K562 (cell line): ENCODE measurements around the gene SNTG2. TPM values are rescaled to one million over a fixed set of nuclear protein-coding genes. Genes with fewer than 3 reads are reported as not detected.

ENCODE experiments used
- ATAC-seq: fragments of 200-7000 bp; cut with Tn5 transposase; 3 replicates; pipeline ENCODE4 v1.9.1; 2020; ENCODE audit warnings: moderate library complexity
- BruUV-seq: library from RNA; stranded (reverse); fragments of 400-500 nt; replicated peaks from 2 replicates; lab custom pipeline; 2021; lab: Mats Ljungman, UMichigan
- CTCF ChIA-PET: fragments of 300-600 bp; formaldehyde crosslinking; extraction: SDS; loops from one replicate; lab custom pipeline; 2021; ENCODE audit warnings: low intra/inter-chr PET ratio; lab: Yijun Ruan, JAX
- POLR2A ChIA-PET: fragments of 300-600, 350-650 bp; sonication (Branson Sonifier 250); formaldehyde crosslinking; extraction: SDS; loops from one replicate; lab custom pipeline; 2021; ENCODE audit warnings: antibody characterized with exemption, inconsistent platforms; lab: Yijun Ruan, JAX
- DNase-seq, 4 experiments: peaks; one replicate each; pipeline versions ENCODE4 v3.0.0 to v3.0.0-alpha.2; 2011 to 2018; ENCODE audit warnings: low spot score in 3 of 4, mixed read lengths in 3 of 4; ENCODE audit errors: extremely low read depth in 1 of 4
- FAIRE-seq: peaks from 2 replicates; lab custom pipeline; 2011; peaks lifted over from hg19 to GRCh38; lab: Jason Lieb, UNC
- H2AFZ ChIP-seq: 2 replicates; pipeline ENCODE4 v1.6.0; 2011; ENCODE audit warnings: low read depth, low read length, control low read depth, inconsistent platforms
- H3K27ac ChIP-seq: fragments of 200-600 bp; 3 replicates; pipeline ENCODE4 v1.8.0; 2011; ENCODE audit warnings: low read depth, mild to moderate bottlenecking, control low read depth, inconsistent platforms, low read length, moderate library complexity, mixed read lengths; ENCODE audit errors: extremely low read depth
- H3K27me3 ChIP-seq, 2 experiments: fragments of 300-600 bp in 1 of 2; 2 replicates in 1 of 2; 3 replicates in 1 of 2; pipeline versions ENCODE4 v1.6.0 to v1.8.0; 2011; ENCODE audit warnings: inconsistent platforms in 2 of 2, low read length in 2 of 2, mild to moderate bottlenecking in 1 of 2, mixed read lengths in 1 of 2, moderate library complexity in 1 of 2; ENCODE audit not compliant: control insufficient read depth in 2 of 2, insufficient read depth in 2 of 2
- H3K36me3 ChIP-seq: fragments of 300-600 bp; 3 replicates; pipeline ENCODE4 v1.8.0; 2011; ENCODE audit warnings: mild to moderate bottlenecking, low read length, inconsistent platforms; ENCODE audit not compliant: control insufficient read depth, insufficient read depth
- H3K4me1 ChIP-seq, 2 experiments: fragments of 200-600 bp in 1 of 2; replicated peaks in 1 of 2; 2 replicates in 1 of 2; 3 replicates in 1 of 2; pipeline versions ENCODE4 v1.5.1 to v1.8.0; 2011; ENCODE audit warnings: inconsistent platforms in 2 of 2, low read length in 2 of 2, mild to moderate bottlenecking in 1 of 2, mixed read lengths in 1 of 2, moderate library complexity in 1 of 2; ENCODE audit not compliant: control insufficient read depth in 2 of 2, insufficient read depth in 2 of 2
- H3K4me2 ChIP-seq: 2 replicates; pipeline ENCODE4 v1.6.1; 2011; ENCODE audit warnings: low read length, control low read depth, inconsistent platforms, mixed read lengths; ENCODE audit not compliant: insufficient read depth
- H3K4me3 ChIP-seq: fragments of 200-600 bp; sonication (generic), shearing (Covaris generic); 2 replicates; pipeline ENCODE4 v1.5.1; 2016; ENCODE audit warnings: control low read depth, inconsistent platforms
- H3K79me2 ChIP-seq: fragments of 200-600 bp; 3 replicates; pipeline ENCODE4 v1.8.0; 2011; ENCODE audit warnings: low read length, inconsistent platforms; ENCODE audit not compliant: control insufficient read depth, insufficient read depth
- H3K9ac ChIP-seq, 2 experiments: 2 replicates each; pipeline versions ENCODE4 v1.6.0 to v1.6.1; 2011; ENCODE audit warnings: low read depth in 2 of 2, low read length in 2 of 2, control low read depth in 1 of 2, inconsistent platforms in 1 of 2, mild to moderate bottlenecking in 1 of 2, mixed read lengths in 1 of 2; ENCODE audit not compliant: insufficient read depth in 1 of 2
- H3K9me1 ChIP-seq: one replicate; pipeline ENCODE4 v1.6.0; 2011; ENCODE audit warnings: inconsistent platforms, mild to moderate bottlenecking, low read length, moderate library complexity; ENCODE audit not compliant: control insufficient read depth, insufficient read depth
- H3K9me3 ChIP-seq: replicated peaks from 2 replicates; pipeline ENCODE4 v1.5.1; 2011; ENCODE audit warnings: low read depth, low read length, inconsistent platforms; ENCODE audit not compliant: control insufficient read depth, insufficient read depth
- H4K20me1 ChIP-seq: replicated peaks from 2 replicates; pipeline ENCODE4 v1.6.1; 2011; ENCODE audit warnings: low read length, inconsistent platforms, mixed read lengths; ENCODE audit not compliant: control insufficient read depth, insufficient read depth
- FIP1L1 ChIP-seq: fragments of 200-400 bp; formaldehyde crosslinking; IDR thresholded peaks from 2 replicates; pipeline ENCODE4 v1.6.1; 2018; ENCODE audit warnings: mild to moderate bottlenecking, low read depth, low read length; ENCODE audit not compliant: poor library complexity, severe bottlenecking
- PHB ChIP-seq: fragments of 250-450 bp; sonication (Bioruptor Pico); IDR thresholded peaks from 2 replicates; pipeline ENCODE4 v1.5.0; 2021
- POLR2H ChIP-seq: IDR thresholded peaks from 2 replicates; pipeline ENCODE4 v1.6.1; 2016; ENCODE audit warnings: missing genetic modification characterization, low read depth, mild to moderate bottlenecking, control low read depth, missing compliant biosample characterization, moderate library complexity
- SNIP1 ChIP-seq: fragments of 450-650 bp; IDR thresholded peaks from 2 replicates; pipeline ENCODE4 v1.7.1; 2017; ENCODE audit warnings: low read depth, mild to moderate bottlenecking
- SRSF9 ChIP-seq: fragments of 200-400 bp; formaldehyde crosslinking; IDR thresholded peaks from 2 replicates; pipeline ENCODE4 v1.6.1; 2017; ENCODE audit warnings: low read depth, low read length, borderline replicate concordance
- TFAM ChIP-seq: fragments of 250-450 bp; sonication (Bioruptor Pico); conservative IDR thresholded peaks from 2 replicates; pipeline ENCODE4 v1.5.0; 2021; ENCODE audit warnings: mild to moderate bottlenecking, moderate library complexity
- TSC22D4 ChIP-seq: fragments of 450-650 bp; IDR thresholded peaks from 2 replicates; pipeline ENCODE4 v1.6.1; 2016; ENCODE audit warnings: missing genetic modification characterization, missing biosample characterization, control low read depth
- ZNF431 ChIP-seq: sonication (generic); formaldehyde crosslinking; IDR thresholded peaks from 2 replicates; pipeline ENCODE4 v1.8.0; 2022; ENCODE audit warnings: mild to moderate bottlenecking, missing genetic modification reagents
- ZNF695 ChIP-seq: fragments of 450-650 bp; formaldehyde crosslinking; IDR thresholded peaks from 2 replicates; pipeline ENCODE4 v1.4.0; 2020; ENCODE audit warnings: mild to moderate bottlenecking, moderate library complexity
- WGBS: fragments of 100-300 bp; shearing (Covaris generic); methylation state at CpG from one replicate; pipeline ENCODE4 v1.1.6; 2016; ENCODE audit warnings: low coverage, mixed read lengths; ENCODE audit not compliant: insufficient coverage; ENCODE audit errors: missing lambda C conversion rate; 5-methylcytosine and 5-hydroxymethylcytosine counted together
- in situ Hi-C: fragments of 300-500 bp; cut with MboI; formaldehyde crosslinking; loops from 4 replicates; pipeline ENCODE4 v1.15.0; 2018; ENCODE audit warnings: inconsistent platforms, mixed read lengths
- intact Hi-C: fragments of 100-400 bp; cut with micrococcal nuclease; formaldehyde crosslinking; loops from 2 replicates; pipeline ENCODE4 v1.14.2; 2022
- polyA plus RNA-seq, 8 experiments: library from polyadenylated mRNA; depleted of rRNA in 4 of 8; stranded (reverse) in 5 of 8; unstranded in 3 of 8; fragments of >200 nt; fragmentation: Nextera tagmentation in 2 of 8; fragmentation: Illumina TruSeq in 1 of 8; extraction: Ambion mirVana in 2 of 8; extraction: Trizol in 1 of 8; gene quantifications; 2 replicates each; pipeline versions ENCODE4 v1.2.1 to v1.2.3, GENCODE V29; 2011 to 2014; ENCODE audit warnings: inconsistent platforms in 1 of 8, missing spikeins in 1 of 8
- total RNA-seq, 7 experiments: library from RNA; depleted of rRNA in 6 of 7; stranded (reverse); fragments of >200 nt in 6 of 7; fragmentation: Illumina TruSeq in 2 of 7; extraction: Trizol in 2 of 7; gene quantifications; 2 replicates each; pipeline versions ENCODE4 v1.2.1 to v1.2.3, GENCODE V29; 2011 to 2021; ENCODE audit warnings: low replicate concordance in 1 of 7
- TF ChIP-seq, protein P1 (sequence below): sonication (generic); formaldehyde crosslinking; IDR thresholded peaks from 2 replicates; pipeline ENCODE4 v1.8.0; 2023; ENCODE audit warnings: missing genetic modification reagents, mild to moderate bottlenecking, borderline replicate concordance
- TF ChIP-seq, protein P2 (sequence below): fragments of 450-650 bp; IDR thresholded peaks from 2 replicates; pipeline ENCODE4 v1.6.1; 2017; ENCODE audit warnings: antibody characterized with exemption, mild to moderate bottlenecking
- TF ChIP-seq, protein P3 (sequence below): fragments of 250-450 bp; sonication (Bioruptor Pico); IDR thresholded peaks from 2 replicates; pipeline ENCODE4 v1.8.0; 2022; ENCODE audit warnings: inconsistent platforms

Gene SNTG2
- total and polyA plus RNA-seq, 9 of the 15 experiments (the other 6 are each of a cell fraction or from before 2014, with no cell fraction given), result not detected

DNA sequence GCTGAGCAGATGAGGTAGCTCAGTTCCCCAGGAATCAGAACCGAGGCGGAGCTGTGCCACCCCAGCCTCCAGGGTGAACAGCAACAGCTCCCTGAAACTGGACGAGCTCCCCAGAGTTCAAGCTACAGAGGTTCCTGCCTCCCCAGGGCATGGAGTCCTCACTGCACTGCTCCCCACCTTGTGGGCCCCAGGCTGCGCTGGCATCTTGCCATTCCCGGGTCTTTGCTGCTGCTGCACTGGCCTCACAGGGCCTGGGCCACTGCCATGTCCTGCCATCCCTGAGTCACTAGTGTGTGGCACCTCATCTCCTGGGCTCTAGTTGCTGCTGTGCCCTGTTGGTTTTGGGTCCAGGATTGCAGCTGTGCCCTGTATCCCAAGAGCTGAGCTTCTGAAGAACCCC, 166.9 kb downstream of the SNTG2 start:
- Histone ChIP-seq H3K4me2 (no peak overlapping the region), H3K9ac (no peak overlapping the region), H3K79me2 (no peaks in the 10 kb centered on the region), H3K4me1 (no peaks in the 10 kb centered on the region; a peak in 1 of 5 replicates), H3K9me3 (no peaks in the 10 kb centered on the region), H3K27me3 (no peaks in the 10 kb centered on the region), H4K20me1 (no peaks in the 10 kb centered on the region), H3K4me3 (no peak overlapping the region), H3K9me1 (no peaks in the 10 kb centered on the region), H3K36me3 (no peaks in the 10 kb centered on the region), H2AFZ (no peak overlapping the region), H3K27ac (no peak overlapping the region)
- no peak for ATAC-seq
- POLR2A ChIA-PET, result interaction anchor here (0.6 kb wide), 1 partner anchor 344 kb away, joined by 4 read pairs; no protein-coding TSS in a partner anchor
- in situ Hi-C loops (no loop called here), intact Hi-C loops (no loop called here)
- no TSS peak for BruUV-seq
- no peak for FAIRE-seq
- CTCF ChIA-PET, result no interaction called here
- WGBS, result 5% methylated on average over 5 of the region's 5 CpGs
- DNase-seq, result no peak
- TF ChIP-seq, protein P1, sequence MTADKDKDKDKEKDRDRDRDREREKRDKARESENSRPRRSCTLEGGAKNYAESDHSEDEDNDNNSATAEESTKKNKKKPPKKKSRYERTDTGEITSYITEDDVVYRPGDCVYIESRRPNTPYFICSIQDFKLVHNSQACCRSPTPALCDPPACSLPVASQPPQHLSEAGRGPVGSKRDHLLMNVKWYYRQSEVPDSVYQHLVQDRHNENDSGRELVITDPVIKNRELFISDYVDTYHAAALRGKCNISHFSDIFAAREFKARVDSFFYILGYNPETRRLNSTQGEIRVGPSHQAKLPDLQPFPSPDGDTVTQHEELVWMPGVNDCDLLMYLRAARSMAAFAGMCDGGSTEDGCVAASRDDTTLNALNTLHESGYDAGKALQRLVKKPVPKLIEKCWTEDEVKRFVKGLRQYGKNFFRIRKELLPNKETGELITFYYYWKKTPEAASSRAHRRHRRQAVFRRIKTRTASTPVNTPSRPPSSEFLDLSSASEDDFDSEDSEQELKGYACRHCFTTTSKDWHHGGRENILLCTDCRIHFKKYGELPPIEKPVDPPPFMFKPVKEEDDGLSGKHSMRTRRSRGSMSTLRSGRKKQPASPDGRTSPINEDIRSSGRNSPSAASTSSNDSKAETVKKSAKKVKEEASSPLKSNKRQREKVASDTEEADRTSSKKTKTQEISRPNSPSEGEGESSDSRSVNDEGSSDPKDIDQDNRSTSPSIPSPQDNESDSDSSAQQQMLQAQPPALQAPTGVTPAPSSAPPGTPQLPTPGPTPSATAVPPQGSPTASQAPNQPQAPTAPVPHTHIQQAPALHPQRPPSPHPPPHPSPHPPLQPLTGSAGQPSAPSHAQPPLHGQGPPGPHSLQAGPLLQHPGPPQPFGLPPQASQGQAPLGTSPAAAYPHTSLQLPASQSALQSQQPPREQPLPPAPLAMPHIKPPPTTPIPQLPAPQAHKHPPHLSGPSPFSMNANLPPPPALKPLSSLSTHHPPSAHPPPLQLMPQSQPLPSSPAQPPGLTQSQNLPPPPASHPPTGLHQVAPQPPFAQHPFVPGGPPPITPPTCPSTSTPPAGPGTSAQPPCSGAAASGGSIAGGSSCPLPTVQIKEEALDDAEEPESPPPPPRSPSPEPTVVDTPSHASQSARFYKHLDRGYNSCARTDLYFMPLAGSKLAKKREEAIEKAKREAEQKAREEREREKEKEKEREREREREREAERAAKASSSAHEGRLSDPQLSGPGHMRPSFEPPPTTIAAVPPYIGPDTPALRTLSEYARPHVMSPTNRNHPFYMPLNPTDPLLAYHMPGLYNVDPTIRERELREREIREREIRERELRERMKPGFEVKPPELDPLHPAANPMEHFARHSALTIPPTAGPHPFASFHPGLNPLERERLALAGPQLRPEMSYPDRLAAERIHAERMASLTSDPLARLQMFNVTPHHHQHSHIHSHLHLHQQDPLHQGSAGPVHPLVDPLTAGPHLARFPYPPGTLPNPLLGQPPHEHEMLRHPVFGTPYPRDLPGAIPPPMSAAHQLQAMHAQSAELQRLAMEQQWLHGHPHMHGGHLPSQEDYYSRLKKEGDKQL (CRISPR knock-in tag), result no peak
- TF ChIP-seq PHB (CRISPR knock-in tag) (no peak), ZNF431 (CRISPR knock-in tag) (no peak), FIP1L1 (no peak), TSC22D4 (tag) (no peak), TFAM (no peak), SNIP1 (no peak), POLR2H (no peak), ZNF695 (CRISPR knock-in tag) (no peak), SRSF9 (no peak)
- TF ChIP-seq, protein P2, sequence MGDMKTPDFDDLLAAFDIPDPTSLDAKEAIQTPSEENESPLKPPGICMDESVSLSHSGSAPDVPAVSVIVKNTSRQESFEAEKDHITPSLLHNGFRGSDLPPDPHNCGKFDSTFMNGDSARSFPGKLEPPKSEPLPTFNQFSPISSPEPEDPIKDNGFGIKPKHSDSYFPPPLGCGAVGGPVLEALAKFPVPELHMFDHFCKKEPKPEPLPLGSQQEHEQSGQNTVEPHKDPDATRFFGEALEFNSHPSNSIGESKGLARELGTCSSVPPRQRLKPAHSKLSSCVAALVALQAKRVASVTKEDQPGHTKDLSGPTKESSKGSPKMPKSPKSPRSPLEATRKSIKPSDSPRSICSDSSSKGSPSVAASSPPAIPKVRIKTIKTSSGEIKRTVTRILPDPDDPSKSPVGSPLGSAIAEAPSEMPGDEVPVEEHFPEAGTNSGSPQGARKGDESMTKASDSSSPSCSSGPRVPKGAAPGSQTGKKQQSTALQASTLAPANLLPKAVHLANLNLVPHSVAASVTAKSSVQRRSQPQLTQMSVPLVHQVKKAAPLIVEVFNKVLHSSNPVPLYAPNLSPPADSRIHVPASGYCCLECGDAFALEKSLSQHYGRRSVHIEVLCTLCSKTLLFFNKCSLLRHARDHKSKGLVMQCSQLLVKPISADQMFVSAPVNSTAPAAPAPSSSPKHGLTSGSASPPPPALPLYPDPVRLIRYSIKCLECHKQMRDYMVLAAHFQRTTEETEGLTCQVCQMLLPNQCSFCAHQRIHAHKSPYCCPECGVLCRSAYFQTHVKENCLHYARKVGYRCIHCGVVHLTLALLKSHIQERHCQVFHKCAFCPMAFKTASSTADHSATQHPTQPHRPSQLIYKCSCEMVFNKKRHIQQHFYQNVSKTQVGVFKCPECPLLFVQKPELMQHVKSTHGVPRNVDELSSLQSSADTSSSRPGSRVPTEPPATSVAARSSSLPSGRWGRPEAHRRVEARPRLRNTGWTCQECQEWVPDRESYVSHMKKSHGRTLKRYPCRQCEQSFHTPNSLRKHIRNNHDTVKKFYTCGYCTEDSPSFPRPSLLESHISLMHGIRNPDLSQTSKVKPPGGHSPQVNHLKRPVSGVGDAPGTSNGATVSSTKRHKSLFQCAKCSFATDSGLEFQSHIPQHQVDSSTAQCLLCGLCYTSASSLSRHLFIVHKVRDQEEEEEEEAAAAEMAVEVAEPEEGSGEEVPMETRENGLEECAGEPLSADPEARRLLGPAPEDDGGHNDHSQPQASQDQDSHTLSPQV, result no peak
- TF ChIP-seq, protein P3, sequence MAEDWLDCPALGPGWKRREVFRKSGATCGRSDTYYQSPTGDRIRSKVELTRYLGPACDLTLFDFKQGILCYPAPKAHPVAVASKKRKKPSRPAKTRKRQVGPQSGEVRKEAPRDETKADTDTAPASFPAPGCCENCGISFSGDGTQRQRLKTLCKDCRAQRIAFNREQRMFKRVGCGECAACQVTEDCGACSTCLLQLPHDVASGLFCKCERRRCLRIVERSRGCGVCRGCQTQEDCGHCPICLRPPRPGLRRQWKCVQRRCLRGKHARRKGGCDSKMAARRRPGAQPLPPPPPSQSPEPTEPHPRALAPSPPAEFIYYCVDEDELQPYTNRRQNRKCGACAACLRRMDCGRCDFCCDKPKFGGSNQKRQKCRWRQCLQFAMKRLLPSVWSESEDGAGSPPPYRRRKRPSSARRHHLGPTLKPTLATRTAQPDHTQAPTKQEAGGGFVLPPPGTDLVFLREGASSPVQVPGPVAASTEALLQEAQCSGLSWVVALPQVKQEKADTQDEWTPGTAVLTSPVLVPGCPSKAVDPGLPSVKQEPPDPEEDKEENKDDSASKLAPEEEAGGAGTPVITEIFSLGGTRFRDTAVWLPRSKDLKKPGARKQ (CRISPR knock-in tag), result no peak
